Brain microvascular endothelial cell (primary cell): Measurements from ENCODE around the gene ALDH6A1.

ENCODE experiments used
- DNase-seq: peaks from one replicate; pipeline ENCODE4 v3.0.0-alpha.2; 2020
- H3K27ac ChIP-seq: fragments of 250-450 bp; sonication (Bioruptor Pico); 2 replicates; pipeline ENCODE4 v1.5.1; 2020; ENCODE audit warnings: mild to moderate bottlenecking, moderate library complexity
- H3K27me3 ChIP-seq: fragments of 250-450 bp; sonication (Bioruptor Pico); replicated peaks from 2 replicates; pipeline ENCODE4 v1.5.1; 2020; ENCODE audit warnings: mild to moderate bottlenecking
- H3K36me3 ChIP-seq: fragments of 250-450 bp; sonication (Bioruptor Pico); replicated peaks from 2 replicates; pipeline ENCODE4 v1.5.1; 2020; ENCODE audit warnings: mild to moderate bottlenecking
- H3K4me3 ChIP-seq: 2 replicates; pipeline ENCODE4 v1.5.1; 2011; ENCODE audit warnings: low read depth, mild to moderate bottlenecking, control low read depth, low read length, moderate library complexity
- CTCF ChIP-seq: IDR thresholded peaks from 2 replicates; pipeline ENCODE4 v1.5.1; 2011; ENCODE audit warnings: low read depth, mild to moderate bottlenecking, moderate library complexity, low read length, control low read depth, inconsistent platforms; ENCODE audit errors: missing control alignments
- in situ Hi-C: cut with HindIII; loops from 2 replicates; pipeline ENCODE4 v1.10.0; 2017; ENCODE audit warnings: low sequenced_read_pairs, low pct_ligation_motif_present

ALDH6A1 gene

GRCh38 chr14:74015176-74015575 is 69.1 kb downstream of the ALDH6A1 start:
- in situ Hi-C loops, result no loop called here
- no peaks in the 10 kb centered on the region for H3K27me3 ChIP-seq
- DNase-seq, result no peak
- no peak for TF ChIP-seq CTCF
- H3K4me3 ChIP-seq, result no peak overlapping the region
- no peaks in the 10 kb centered on the region for H3K36me3 ChIP-seq
- no peak overlapping the region for H3K27ac ChIP-seq

- no peak overlapping the region for H3K4me3 ChIP-seq
- in situ Hi-C loops, result no loop called here
- no peaks in the 10 kb centered on the region for H3K36me3 ChIP-seq
- TF ChIP-seq CTCF, result no peak
- H3K27ac ChIP-seq, result no peak overlapping the region
- no peak for DNase-seq
- no peaks in the 10 kb centered on the region for H3K27me3 ChIP-seq
Measured at GRCh38 chr14:74014299-74014698, 70.0 kb downstream of the ALDH6A1 start.

GRCh38 chr14:74008843-74009499 is 75.3 kb downstream of the ALDH6A1 start:
- no peak for TF ChIP-seq CTCF
- peaks cover 3% of the 10 kb centered on the region for H3K36me3 ChIP-seq

More at GRCh38 chr14:74008843-74009499, 75.3 kb downstream of the ALDH6A1 start:
- in situ Hi-C loops, result no loop called here
- Histone ChIP-seq H3K4me3 (no peak overlapping the region), H3K27ac (no peak overlapping the region), H3K27me3 (no peaks in the 10 kb centered on the region)
- no peak for DNase-seq
